HCT116 (cell line): ENCODE data around the gene XRCC3. TPM values are rescaled to one million over a fixed set of nuclear protein-coding genes. Genes with fewer than 3 reads are reported as not detected.

Experiments
- ATAC-seq: fragments of 200-7000 bp; cut with Tn5 transposase; 2 replicates; pipeline ENCODE4 v1.9.1; 2020; ENCODE audit warnings: mild to moderate bottlenecking, moderate library complexity
- BruUV-seq: library from RNA; stranded (reverse); fragments of 400-500 nt; replicated peaks from 2 replicates; lab custom pipeline; 2021; lab: Mats Ljungman, UMichigan
- CTCF ChIA-PET: fragments of 300-600 bp; sonication (Branson Sonifier 250); formaldehyde crosslinking; loops from one replicate; lab custom pipeline; 2021; ENCODE audit warnings: antibody characterized with exemption; lab: Charles Lee
- POLR2A ChIA-PET: fragments of 300-600, 350-600 bp; sonication (Branson Sonifier 250); formaldehyde crosslinking; loops from one replicate; lab custom pipeline; 2021; ENCODE audit warnings: antibody characterized with exemption; lab: Charles Lee
- RAD21 ChIA-PET, 2 experiments: fragments of 300-600 bp; sonication (Branson Sonifier 250); formaldehyde crosslinking; loops; one replicate each; lab custom pipeline; 2023; ENCODE audit warnings: low total read pairs in 2 of 2; ENCODE audit not compliant: uncharacterized antibody in 2 of 2, unreplicated experiment in 2 of 2, low non-redundant PET in 1 of 2; lab: Charles Lee
- DNase-seq: peaks from one replicate; pipeline ENCODE4 v3.0.0-alpha.2; 2010; ENCODE audit warnings: low read depth, low spot score
- H2AFZ ChIP-seq: fragments of 200-600 bp; shearing (Covaris generic), sonication (generic); 2 replicates; pipeline ENCODE4 v1.6.1; 2017; ENCODE audit warnings: low read depth, mixed run types, mixed read lengths, antibody characterized with exemption, low read length; ENCODE audit not compliant: poor library complexity, severe bottlenecking
- H3K27ac ChIP-seq: 2 replicates; pipeline ENCODE4 v1.5.1; 2012; ENCODE audit warnings: low read depth, low read length
- H3K27me3 ChIP-seq: fragments of 200-600 bp; sonication (generic); 2 replicates; pipeline ENCODE4 v1.6.1; 2016; ENCODE audit warnings: mixed run types, low read length, mixed read lengths; ENCODE audit not compliant: insufficient read depth
- H3K36me3 ChIP-seq, 2 experiments: fragments of 200-500 bp in 1 of 2; fragments of 200-600 bp in 1 of 2; sonication (Bioruptor generic) in 1 of 2; sonication (generic) in 1 of 2; 2 replicates each; pipeline versions ENCODE4 v1.5.1 to v1.6.1; 2014 to 2016; ENCODE audit warnings: low read length in 2 of 2, inconsistent platforms in 1 of 2, mixed read lengths in 1 of 2, mixed run types in 1 of 2; ENCODE audit not compliant: insufficient read depth in 2 of 2, control insufficient read depth in 1 of 2
- H3K4me1 ChIP-seq, 2 experiments: fragments of 200-600 bp in 1 of 2; sonication (generic) in 1 of 2; 2 replicates each; pipeline versions ENCODE4 v1.5.1 to v1.6.1; 2012 to 2017; ENCODE audit warnings: low read length in 2 of 2, inconsistent platforms in 1 of 2, mild to moderate bottlenecking in 1 of 2, mixed read lengths in 1 of 2, mixed run types in 1 of 2, moderate library complexity in 1 of 2; ENCODE audit not compliant: insufficient read depth in 2 of 2, control insufficient read depth in 1 of 2
- H3K4me2 ChIP-seq: fragments of 200-600 bp; sonication (generic); 2 replicates; pipeline ENCODE4 v1.6.1; 2017; ENCODE audit warnings: mixed run types, low read length, mixed read lengths
- H3K4me3 ChIP-seq, 2 experiments: fragments of 200-600 bp in 1 of 2; sonication (generic) in 1 of 2; replicated peaks in 1 of 2; 2 replicates each; pipeline ENCODE4 v1.5.1; 2011 to 2016; ENCODE audit warnings: low read length in 2 of 2, control low read depth in 1 of 2, low read depth in 1 of 2, mild to moderate bottlenecking in 1 of 2, mixed read lengths in 1 of 2, mixed run types in 1 of 2
- H3K79me2 ChIP-seq: fragments of 200-600 bp; sonication (generic); 2 replicates; pipeline ENCODE4 v1.6.1; 2017; ENCODE audit warnings: mild to moderate bottlenecking, mixed run types, low read length, moderate library complexity, mixed read lengths; ENCODE audit not compliant: insufficient read depth
- H3K9ac ChIP-seq: fragments of 200-600 bp; sonication (generic); 2 replicates; pipeline ENCODE4 v1.6.1; 2016; ENCODE audit warnings: low read length, mixed read lengths
- H3K9me2 ChIP-seq: fragments of 200-600 bp; sonication (generic), shearing (Covaris generic); 2 replicates; pipeline ENCODE4 v1.6.1; 2017; ENCODE audit warnings: mixed run types, mild to moderate bottlenecking, moderate library complexity; ENCODE audit not compliant: insufficient read depth
- H3K9me3 ChIP-seq, 2 experiments: fragments of 200-500 bp in 1 of 2; fragments of 200-600 bp in 1 of 2; sonication (Bioruptor generic) in 1 of 2; sonication (generic) in 1 of 2; 2 replicates each; pipeline ENCODE4 v1.6.1; 2014 to 2017; ENCODE audit warnings: low read length in 2 of 2, mixed read lengths in 2 of 2, inconsistent platforms in 1 of 2, low read depth in 1 of 2, mild to moderate bottlenecking in 1 of 2, mixed run types in 1 of 2, moderate library complexity in 1 of 2; ENCODE audit not compliant: control insufficient read depth in 1 of 2, insufficient read depth in 1 of 2
- H4K20me1 ChIP-seq: fragments of 200-600 bp; sonication (generic), shearing (Covaris generic); 2 replicates; pipeline ENCODE4 v1.6.1; 2017; ENCODE audit warnings: mixed run types, mild to moderate bottlenecking, moderate library complexity; ENCODE audit not compliant: insufficient read depth
- CBX3 ChIP-seq: IDR thresholded peaks from 2 replicates; pipeline ENCODE4 v1.6.1; 2012; ENCODE audit warnings: low read depth
- CEBPB ChIP-seq: IDR thresholded peaks from 2 replicates; pipeline ENCODE4 v1.6.1; 2012; ENCODE audit warnings: low read depth
- EGR1 ChIP-seq: IDR thresholded peaks from 2 replicates; pipeline ENCODE4 v1.6.1; 2012; ENCODE audit warnings: low read depth
- ELF1 ChIP-seq: IDR thresholded peaks from 2 replicates; pipeline ENCODE4 v1.6.1; 2012; ENCODE audit warnings: low read depth, borderline replicate concordance
- EZH2 ChIP-seq: fragments of 200-600 bp; sonication (generic); IDR thresholded peaks from 2 replicates; pipeline ENCODE4 v1.6.1; 2017; ENCODE audit warnings: antibody characterized with exemption, mixed run types
- EZH2phosphoT487 ChIP-seq: fragments of 200-600 bp; IDR thresholded peaks from 2 replicates; pipeline ENCODE4 v1.6.1; 2018; ENCODE audit warnings: antibody characterized with exemption, borderline replicate concordance
- FOSL1 ChIP-seq: IDR thresholded peaks from 2 replicates; pipeline ENCODE4 v1.6.1; 2012; ENCODE audit warnings: low read depth
- POLR2A ChIP-seq: IDR thresholded peaks from 2 replicates; pipeline ENCODE4 v1.7.0; 2011; ENCODE audit warnings: borderline replicate concordance; ENCODE audit not compliant: insufficient read depth, insufficient read length; ENCODE audit errors: extremely low read depth
- POLR2AphosphoS5 ChIP-seq: IDR thresholded peaks from 2 replicates; pipeline ENCODE4 v1.6.1; 2011; ENCODE audit warnings: mild to moderate bottlenecking, low read depth, low read length, moderate library complexity
- RAD21 ChIP-seq: IDR thresholded peaks from 2 replicates; pipeline ENCODE4 v1.6.1; 2012; ENCODE audit warnings: low read depth, mild to moderate bottlenecking
- SIN3A ChIP-seq: IDR thresholded peaks from 2 replicates; pipeline ENCODE4 v1.6.1; 2012; ENCODE audit warnings: low read depth
- SP1 ChIP-seq: IDR thresholded peaks from 2 replicates; pipeline ENCODE4 v1.6.1; 2012; ENCODE audit warnings: low read depth
- SRF ChIP-seq: IDR thresholded peaks from 2 replicates; pipeline ENCODE4 v1.6.1; 2012; ENCODE audit warnings: low read depth
- TCF7L2 ChIP-seq: IDR thresholded peaks from 2 replicates; pipeline ENCODE4 v1.7.0; 2011; ENCODE audit warnings: borderline replicate concordance, inconsistent platforms; ENCODE audit not compliant: insufficient read depth, insufficient read length; ENCODE audit errors: extremely low read depth
- ZFX ChIP-seq: fragments of 450-650 bp; IDR thresholded peaks from 2 replicates; pipeline ENCODE4 v1.6.1; 2017
- intact Hi-C: fragments of 100-400 bp; cut with micrococcal nuclease; formaldehyde crosslinking; loops from 2 replicates; pipeline ENCODE4 v1.10.0; 2022
- total RNA-seq: library from RNA; stranded (reverse); gene quantifications from one replicate; pipeline ENCODE4 v1.2.1, GENCODE V29; 2021; ENCODE audit not compliant: unreplicated experiment
- TF ChIP-seq, protein P1 (sequence below): IDR thresholded peaks from 2 replicates; pipeline ENCODE4 v1.6.1; 2012
- TF ChIP-seq, protein P2 (sequence below): IDR thresholded peaks from 2 replicates; pipeline ENCODE4 v1.6.1; 2011; ENCODE audit warnings: mild to moderate bottlenecking, low read length, moderate library complexity; ENCODE audit not compliant: insufficient replicate concordance; ENCODE audit errors: extremely low read depth
- TF ChIP-seq, protein P3 (sequence below), 3 experiments: fragments of 200-600 bp in 1 of 3; sonication (generic) in 1 of 3; IDR thresholded peaks in 2 of 3; conservative IDR thresholded peaks in 1 of 3; 2 replicates each; pipeline ENCODE4 v1.5.1; 2012 to 2017; ENCODE audit warnings: low read depth in 2 of 3, low read length in 2 of 3, antibody characterized with exemption in 1 of 3, borderline replicate concordance in 1 of 3, control low read depth in 1 of 3, mild to moderate bottlenecking in 1 of 3, mixed read lengths in 1 of 3, mixed run types in 1 of 3, moderate library complexity in 1 of 3; ENCODE audit not compliant: insufficient read depth in 1 of 3
- TF ChIP-seq, protein P4 (sequence below): IDR thresholded peaks from 2 replicates; pipeline ENCODE4 v1.6.1; 2012; ENCODE audit warnings: low read depth

XRCC3 gene
- total RNA-seq, 1 experiment from 2014 or later = 48.7 TPM

DNA sequence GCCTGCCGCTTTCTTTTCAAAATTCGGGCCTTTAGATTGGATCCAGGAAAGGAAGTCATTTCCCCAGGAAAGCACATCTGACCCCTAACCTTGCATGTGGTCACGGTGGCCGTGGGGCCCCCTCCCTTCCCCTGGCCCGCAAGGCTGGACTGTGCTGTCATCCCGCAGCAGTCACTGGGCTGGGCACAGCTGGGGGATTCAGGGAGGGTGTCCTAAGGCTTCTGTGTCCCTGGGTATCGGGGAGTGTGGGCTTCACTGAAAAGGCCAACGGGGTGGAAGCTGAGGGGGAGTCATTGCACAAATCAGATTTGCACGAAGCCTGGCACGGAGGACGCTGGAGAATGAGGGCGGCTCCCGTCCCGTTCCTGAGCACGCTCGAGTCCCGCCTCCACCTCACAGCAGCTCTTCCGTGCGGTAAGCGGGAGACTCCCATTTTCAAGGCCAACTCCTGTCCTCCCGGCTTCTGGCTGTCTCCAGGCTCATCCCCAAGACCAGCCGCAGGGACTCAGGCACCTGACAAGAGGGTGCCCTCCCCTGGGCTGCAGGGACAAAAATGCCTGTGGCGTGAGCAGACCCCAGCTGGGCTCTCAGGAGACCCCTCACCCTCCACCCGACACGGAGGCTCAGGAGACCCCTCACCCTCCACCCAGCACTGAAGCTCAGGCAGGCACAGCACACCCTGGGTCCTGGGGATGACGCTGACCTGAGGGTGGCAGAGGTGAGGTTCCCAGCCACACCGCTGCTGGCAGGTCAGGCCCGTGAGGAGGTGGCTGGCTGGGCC, 9.6 kb downstream of the XRCC3 start:
- no peak for ATAC-seq
- Histone ChIP-seq H3K36me3 (peaks cover 10 to 50% of the 10 kb centered on the region in 2 experiments; a peak in 3 of 4 replicates), H3K9me2 (no peaks in the 10 kb centered on the region), H3K4me3 (no peak overlapping the region), H3K9ac (no peak overlapping the region), H3K79me2 (peaks cover 2% of the 10 kb centered on the region; the same call in 1 of the 2 replicates), H3K27me3 (no peaks in the 10 kb centered on the region), H4K20me1 (peaks cover 8% of the 10 kb centered on the region; the same call in 1 of the 2 replicates), H3K9me3 (no peaks in the 10 kb centered on the region), H2AFZ (no peak overlapping the region), H3K27ac (no peak overlapping the region), H3K4me2 (no peak overlapping the region), H3K4me1 (no peaks in the 10 kb centered on the region)
- TF ChIP-seq POLR2AphosphoS5 (no peak), TCF7L2 (no peak), RAD21 (no peak), ZFX (no peak), EZH2 (no peak), EGR1 (no peak), CBX3 (no peak), SP1 (no peak), EZH2phosphoT487 (no peak), SRF (no peak), FOSL1 (no peak), ELF1 (no peak), CEBPB (no peak), SIN3A (no peak), POLR2A (no peak)
- TF ChIP-seq, protein P1, sequence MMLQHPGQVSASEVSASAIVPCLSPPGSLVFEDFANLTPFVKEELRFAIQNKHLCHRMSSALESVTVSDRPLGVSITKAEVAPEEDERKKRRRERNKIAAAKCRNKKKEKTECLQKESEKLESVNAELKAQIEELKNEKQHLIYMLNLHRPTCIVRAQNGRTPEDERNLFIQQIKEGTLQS = no peak
- TF ChIP-seq, protein P2, sequence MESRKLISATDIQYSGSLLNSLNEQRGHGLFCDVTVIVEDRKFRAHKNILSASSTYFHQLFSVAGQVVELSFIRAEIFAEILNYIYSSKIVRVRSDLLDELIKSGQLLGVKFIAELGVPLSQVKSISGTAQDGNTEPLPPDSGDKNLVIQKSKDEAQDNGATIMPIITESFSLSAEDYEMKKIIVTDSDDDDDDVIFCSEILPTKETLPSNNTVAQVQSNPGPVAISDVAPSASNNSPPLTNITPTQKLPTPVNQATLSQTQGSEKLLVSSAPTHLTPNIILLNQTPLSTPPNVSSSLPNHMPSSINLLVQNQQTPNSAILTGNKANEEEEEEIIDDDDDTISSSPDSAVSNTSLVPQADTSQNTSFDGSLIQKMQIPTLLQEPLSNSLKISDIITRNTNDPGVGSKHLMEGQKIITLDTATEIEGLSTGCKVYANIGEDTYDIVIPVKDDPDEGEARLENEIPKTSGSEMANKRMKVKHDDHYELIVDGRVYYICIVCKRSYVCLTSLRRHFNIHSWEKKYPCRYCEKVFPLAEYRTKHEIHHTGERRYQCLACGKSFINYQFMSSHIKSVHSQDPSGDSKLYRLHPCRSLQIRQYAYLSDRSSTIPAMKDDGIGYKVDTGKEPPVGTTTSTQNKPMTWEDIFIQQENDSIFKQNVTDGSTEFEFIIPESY = no peak
- TF ChIP-seq, protein P3, sequence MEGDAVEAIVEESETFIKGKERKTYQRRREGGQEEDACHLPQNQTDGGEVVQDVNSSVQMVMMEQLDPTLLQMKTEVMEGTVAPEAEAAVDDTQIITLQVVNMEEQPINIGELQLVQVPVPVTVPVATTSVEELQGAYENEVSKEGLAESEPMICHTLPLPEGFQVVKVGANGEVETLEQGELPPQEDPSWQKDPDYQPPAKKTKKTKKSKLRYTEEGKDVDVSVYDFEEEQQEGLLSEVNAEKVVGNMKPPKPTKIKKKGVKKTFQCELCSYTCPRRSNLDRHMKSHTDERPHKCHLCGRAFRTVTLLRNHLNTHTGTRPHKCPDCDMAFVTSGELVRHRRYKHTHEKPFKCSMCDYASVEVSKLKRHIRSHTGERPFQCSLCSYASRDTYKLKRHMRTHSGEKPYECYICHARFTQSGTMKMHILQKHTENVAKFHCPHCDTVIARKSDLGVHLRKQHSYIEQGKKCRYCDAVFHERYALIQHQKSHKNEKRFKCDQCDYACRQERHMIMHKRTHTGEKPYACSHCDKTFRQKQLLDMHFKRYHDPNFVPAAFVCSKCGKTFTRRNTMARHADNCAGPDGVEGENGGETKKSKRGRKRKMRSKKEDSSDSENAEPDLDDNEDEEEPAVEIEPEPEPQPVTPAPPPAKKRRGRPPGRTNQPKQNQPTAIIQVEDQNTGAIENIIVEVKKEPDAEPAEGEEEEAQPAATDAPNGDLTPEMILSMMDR (IDR thresholded peaks at IDR 0.05 in 2 of 3, conservative IDR thresholded peaks at IDR 0.05 in 1 of 3; ENCODE audit: borderline replicate concordance in 1 of 3, insufficient read depth in 1 of 3, low read depth in 2 of 3, low read length in 2 of 3) = no peak
- TF ChIP-seq, protein P4, sequence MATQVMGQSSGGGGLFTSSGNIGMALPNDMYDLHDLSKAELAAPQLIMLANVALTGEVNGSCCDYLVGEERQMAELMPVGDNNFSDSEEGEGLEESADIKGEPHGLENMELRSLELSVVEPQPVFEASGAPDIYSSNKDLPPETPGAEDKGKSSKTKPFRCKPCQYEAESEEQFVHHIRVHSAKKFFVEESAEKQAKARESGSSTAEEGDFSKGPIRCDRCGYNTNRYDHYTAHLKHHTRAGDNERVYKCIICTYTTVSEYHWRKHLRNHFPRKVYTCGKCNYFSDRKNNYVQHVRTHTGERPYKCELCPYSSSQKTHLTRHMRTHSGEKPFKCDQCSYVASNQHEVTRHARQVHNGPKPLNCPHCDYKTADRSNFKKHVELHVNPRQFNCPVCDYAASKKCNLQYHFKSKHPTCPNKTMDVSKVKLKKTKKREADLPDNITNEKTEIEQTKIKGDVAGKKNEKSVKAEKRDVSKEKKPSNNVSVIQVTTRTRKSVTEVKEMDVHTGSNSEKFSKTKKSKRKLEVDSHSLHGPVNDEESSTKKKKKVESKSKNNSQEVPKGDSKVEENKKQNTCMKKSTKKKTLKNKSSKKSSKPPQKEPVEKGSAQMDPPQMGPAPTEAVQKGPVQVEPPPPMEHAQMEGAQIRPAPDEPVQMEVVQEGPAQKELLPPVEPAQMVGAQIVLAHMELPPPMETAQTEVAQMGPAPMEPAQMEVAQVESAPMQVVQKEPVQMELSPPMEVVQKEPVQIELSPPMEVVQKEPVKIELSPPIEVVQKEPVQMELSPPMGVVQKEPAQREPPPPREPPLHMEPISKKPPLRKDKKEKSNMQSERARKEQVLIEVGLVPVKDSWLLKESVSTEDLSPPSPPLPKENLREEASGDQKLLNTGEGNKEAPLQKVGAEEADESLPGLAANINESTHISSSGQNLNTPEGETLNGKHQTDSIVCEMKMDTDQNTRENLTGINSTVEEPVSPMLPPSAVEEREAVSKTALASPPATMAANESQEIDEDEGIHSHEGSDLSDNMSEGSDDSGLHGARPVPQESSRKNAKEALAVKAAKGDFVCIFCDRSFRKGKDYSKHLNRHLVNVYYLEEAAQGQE = no peak
- ChIA-PET POLR2A (interaction anchor here (0.8 kb wide), 1 partner anchor 10 kb away, joined by 3 read pairs; the partner anchor contains the start of genes XRCC3 and ZFYVE21), CTCF (no interaction called here), RAD21 (no interaction called here)
- intact Hi-C loops = no loop called here
- BruUV-seq = no TSS peak
- no peak for DNase-seq
